A673 (cell line): ENCODE data around the gene PPP1R12A. TPM values are rescaled to one million over a fixed set of nuclear protein-coding genes. Genes with fewer than 3 reads are reported as not detected.

Source experiments
- BruUV-seq: library from RNA; stranded (reverse); fragments of 400-500 nt; replicated peaks from 2 replicates; lab custom pipeline; 2021; lab: Mats Ljungman, UMichigan
- CTCF ChIA-PET: fragments of 300-600 bp; sonication (Branson Sonifier 250); formaldehyde crosslinking; loops from one replicate; lab custom pipeline; 2022; ENCODE audit warnings: antibody characterized with exemption; lab: Charles Lee
- POLR2A ChIA-PET: fragments of 300-600 bp; sonication (Branson Sonifier 250); formaldehyde crosslinking; loops from one replicate; lab custom pipeline; 2022; ENCODE audit warnings: antibody characterized with exemption; ENCODE audit not compliant: low non-redundant PET; lab: Charles Lee
- DNase-seq: peaks from one replicate; pipeline ENCODE4 v3.0.0-alpha.2; 2015; ENCODE audit warnings: low spot score
- H3K27ac ChIP-seq: fragments of 200-600 bp; sonication (generic); 2 replicates; pipeline ENCODE4 v1.5.1; 2016; ENCODE audit warnings: mixed run types, low read depth, mild to moderate bottlenecking, mixed read lengths, antibody characterized with exemption, low read length; ENCODE audit not compliant: poor library complexity, severe bottlenecking
- H3K27me3 ChIP-seq: fragments of 200-600 bp; sonication (generic); replicated peaks from 2 replicates; pipeline ENCODE4 v1.6.1; 2017; ENCODE audit warnings: mixed run types, low read depth, mild to moderate bottlenecking, mixed read lengths, antibody characterized with exemption, low read length; ENCODE audit not compliant: insufficient read depth, poor library complexity
- H3K36me3 ChIP-seq: fragments of 200-600 bp; sonication (generic); 2 replicates; pipeline ENCODE4 v1.6.1; 2016; ENCODE audit warnings: mixed run types, mild to moderate bottlenecking, mixed read lengths, antibody characterized with exemption, low read length; ENCODE audit not compliant: insufficient read depth, poor library complexity, severe bottlenecking
- H3K4me1 ChIP-seq: fragments of 200-600 bp; sonication (generic); 2 replicates; pipeline ENCODE4 v1.6.1; 2017; ENCODE audit warnings: mixed run types, mild to moderate bottlenecking, mixed read lengths, antibody characterized with exemption, low read length; ENCODE audit not compliant: insufficient read depth, poor library complexity, severe bottlenecking
- H3K4me3 ChIP-seq: fragments of 200-600 bp; sonication (generic); 2 replicates; pipeline ENCODE4 v1.5.1; 2016; ENCODE audit warnings: low read depth, mixed run types, mild to moderate bottlenecking, mixed read lengths, low read length; ENCODE audit not compliant: poor library complexity, severe bottlenecking
- H3K9me3 ChIP-seq: fragments of 200-600 bp; sonication (generic); 2 replicates; pipeline ENCODE4 v1.6.1; 2016; ENCODE audit warnings: mixed run types, low read depth, mild to moderate bottlenecking, mixed read lengths, antibody characterized with exemption, low read length; ENCODE audit not compliant: poor library complexity, severe bottlenecking
- EZH2 ChIP-seq: fragments of 200-600 bp; sonication (generic); IDR thresholded peaks from 2 replicates; pipeline ENCODE4 v1.6.1; 2017; ENCODE audit warnings: borderline replicate concordance, low read depth, mild to moderate bottlenecking, mixed read lengths, antibody characterized with exemption, low read length; ENCODE audit not compliant: poor library complexity, severe bottlenecking
- intact Hi-C: fragments of 100-400 bp; cut with micrococcal nuclease; formaldehyde crosslinking; loops from one replicate; pipeline ENCODE4 v1.10.0; 2022; ENCODE audit not compliant: unreplicated experiment
- total RNA-seq: library from RNA; stranded (reverse); gene quantifications from 2 replicates; pipeline ENCODE4 v1.2.3, GENCODE V29; 2021
- TF ChIP-seq, protein P1 (sequence below): fragments of 300-800, 200-600 bp; sonication (generic); conservative IDR thresholded peaks from 2 replicates; pipeline ENCODE4 v1.5.1; 2017; ENCODE audit warnings: low read depth, mild to moderate bottlenecking, antibody characterized with exemption, low read length, moderate library complexity, mixed read lengths

PPP1R12A gene
- total RNA-seq, 1 experiment from 2014 or later = 80.8 TPM

DNA sequence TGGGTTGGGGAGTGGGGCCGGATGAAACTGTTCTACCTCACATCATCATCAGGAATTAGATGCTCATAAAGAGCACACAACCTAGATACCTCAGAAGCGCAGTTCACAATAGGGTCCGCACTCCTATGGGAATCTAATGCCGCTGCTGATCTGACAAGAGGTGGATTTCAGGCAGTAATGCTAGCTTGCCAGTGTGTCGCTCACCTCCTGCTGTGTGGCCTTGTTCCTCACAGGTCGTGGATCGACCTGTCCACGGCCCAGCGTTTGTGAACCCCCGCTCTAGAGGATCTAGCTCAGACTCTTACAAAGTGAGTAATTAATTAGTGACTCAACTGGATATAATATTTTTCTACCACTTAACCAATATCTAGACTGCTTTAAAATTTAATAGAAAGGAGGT lies 5.8 kb downstream of the PPP1R12A start:
- POLR2A ChIA-PET = no interaction called here
- no peak for DNase-seq

GRCh38 chr12:79927772-79928474 lies 7.0 kb downstream of the PPP1R12A start:
- Histone ChIP-seq H3K36me3 (no peaks in the 10 kb centered on the region), H3K27me3 (no peaks in the 10 kb centered on the region), H3K4me1 (peaks cover 16% of the 10 kb centered on the region), H3K4me3 (no peak overlapping the region), H3K9me3 (no peaks in the 10 kb centered on the region), H3K27ac (no peak overlapping the region)
- intact Hi-C loops = no loop called here
- no peak for DNase-seq
- BruUV-seq = no TSS peak
- POLR2A ChIA-PET = no interaction called here
- TF ChIP-seq, protein P1, sequence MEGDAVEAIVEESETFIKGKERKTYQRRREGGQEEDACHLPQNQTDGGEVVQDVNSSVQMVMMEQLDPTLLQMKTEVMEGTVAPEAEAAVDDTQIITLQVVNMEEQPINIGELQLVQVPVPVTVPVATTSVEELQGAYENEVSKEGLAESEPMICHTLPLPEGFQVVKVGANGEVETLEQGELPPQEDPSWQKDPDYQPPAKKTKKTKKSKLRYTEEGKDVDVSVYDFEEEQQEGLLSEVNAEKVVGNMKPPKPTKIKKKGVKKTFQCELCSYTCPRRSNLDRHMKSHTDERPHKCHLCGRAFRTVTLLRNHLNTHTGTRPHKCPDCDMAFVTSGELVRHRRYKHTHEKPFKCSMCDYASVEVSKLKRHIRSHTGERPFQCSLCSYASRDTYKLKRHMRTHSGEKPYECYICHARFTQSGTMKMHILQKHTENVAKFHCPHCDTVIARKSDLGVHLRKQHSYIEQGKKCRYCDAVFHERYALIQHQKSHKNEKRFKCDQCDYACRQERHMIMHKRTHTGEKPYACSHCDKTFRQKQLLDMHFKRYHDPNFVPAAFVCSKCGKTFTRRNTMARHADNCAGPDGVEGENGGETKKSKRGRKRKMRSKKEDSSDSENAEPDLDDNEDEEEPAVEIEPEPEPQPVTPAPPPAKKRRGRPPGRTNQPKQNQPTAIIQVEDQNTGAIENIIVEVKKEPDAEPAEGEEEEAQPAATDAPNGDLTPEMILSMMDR = no peak
- TF ChIP-seq EZH2 = no peak
- CTCF ChIA-PET = no interaction called here

More for the DNA sequence above, 5.8 kb downstream of the PPP1R12A start:
- Histone ChIP-seq H3K9me3 (no peaks in the 10 kb centered on the region), H3K4me1 (peaks cover 20% of the 10 kb centered on the region), H3K4me3 (no peak overlapping the region), H3K27me3 (no peaks in the 10 kb centered on the region), H3K27ac (no peak overlapping the region), H3K36me3 (no peaks in the 10 kb centered on the region)
- intact Hi-C loops = no loop called here
- TF ChIP-seq EZH2 = no peak
- TF ChIP-seq, protein P1 = no peak
- no TSS peak for BruUV-seq
- CTCF ChIA-PET = no interaction called here

- no TSS peak for BruUV-seq
- TF ChIP-seq, protein P1 = no peak
- TF ChIP-seq EZH2 = no peak
Measured at GRCh38 chr12:79926951-79927350, 7.9 kb downstream of the PPP1R12A start.

More at GRCh38 chr12:79926951-79927350, 7.9 kb downstream of the PPP1R12A start:
- no peak for DNase-seq
- intact Hi-C loops = no loop called here
- Histone ChIP-seq H3K36me3 (no peaks in the 10 kb centered on the region), H3K9me3 (no peaks in the 10 kb centered on the region), H3K27ac (no peak overlapping the region), H3K27me3 (no peaks in the 10 kb centered on the region), H3K4me1 (peaks cover 11% of the 10 kb centered on the region), H3K4me3 (no peak overlapping the region)
- ChIA-PET POLR2A (no interaction called here), CTCF (no interaction called here)
